GM21526 (cell line): ENCODE measurements around the gene FCRL5.

Experiments
- ATAC-seq: cut with Tn5 transposase; IDR thresholded peaks from one replicate; pipeline ENCODE4 v1.9.1; 2021; ENCODE audit warnings: moderate library complexity; ENCODE audit not compliant: unreplicated experiment, low FRiP score

FCRL5 gene

DNA sequence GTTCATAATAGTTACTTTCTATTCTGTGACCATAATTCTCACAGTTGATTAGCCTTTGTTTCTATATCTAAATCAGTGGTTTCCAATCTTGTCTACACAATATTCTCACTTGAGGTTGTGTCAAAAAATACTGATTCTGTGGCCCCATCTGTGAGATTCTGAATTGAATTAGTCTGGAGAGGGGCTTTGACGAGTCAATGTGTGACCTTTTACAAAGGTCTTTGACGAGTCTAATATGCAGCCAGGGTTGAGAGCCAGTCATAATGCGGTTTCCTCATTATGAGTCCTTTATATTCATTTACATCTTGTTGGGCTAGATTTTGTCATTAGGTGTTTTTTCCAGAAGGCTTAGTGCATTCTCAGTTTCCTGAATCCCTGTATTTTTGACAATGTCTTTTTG is 19.7 kb downstream of the FCRL5 start:
- no peak for ATAC-seq

DNA sequence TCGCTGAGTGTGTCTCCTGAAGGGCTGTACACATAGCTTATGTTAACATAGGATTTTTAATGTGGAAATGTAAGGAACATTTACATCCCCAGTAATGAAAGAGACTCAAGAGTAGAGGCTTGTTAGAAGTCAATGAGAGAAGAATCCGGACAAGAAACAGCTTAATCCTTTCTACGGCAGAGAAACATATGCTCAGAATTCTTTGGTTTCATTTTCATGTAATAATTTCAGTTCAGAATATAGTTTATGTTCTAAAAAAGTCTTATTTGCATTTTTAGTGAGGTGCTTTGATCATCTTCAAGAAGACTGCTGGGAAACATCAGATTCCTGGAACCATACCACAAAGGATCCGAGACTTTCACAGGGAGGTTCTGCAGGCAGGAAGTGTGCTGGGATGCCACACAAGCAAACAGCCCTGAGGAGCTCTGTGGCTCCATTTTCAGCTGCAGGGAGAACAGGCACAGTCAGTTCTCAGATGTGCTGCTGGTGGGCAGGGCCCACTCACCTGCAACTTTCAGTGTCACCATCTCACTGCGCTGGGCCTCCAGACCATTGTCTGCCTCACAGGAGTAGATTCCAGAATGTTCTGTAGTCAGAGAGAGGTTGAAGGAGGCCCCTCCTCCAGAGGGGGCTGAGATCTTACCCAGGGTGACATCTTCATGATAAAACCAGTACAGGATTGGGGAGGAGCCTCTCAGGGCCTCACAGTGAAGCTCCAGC is 28.4 kb downstream of the FCRL5 start:
- peak; percentile 77 for ATAC-seq

DNA sequence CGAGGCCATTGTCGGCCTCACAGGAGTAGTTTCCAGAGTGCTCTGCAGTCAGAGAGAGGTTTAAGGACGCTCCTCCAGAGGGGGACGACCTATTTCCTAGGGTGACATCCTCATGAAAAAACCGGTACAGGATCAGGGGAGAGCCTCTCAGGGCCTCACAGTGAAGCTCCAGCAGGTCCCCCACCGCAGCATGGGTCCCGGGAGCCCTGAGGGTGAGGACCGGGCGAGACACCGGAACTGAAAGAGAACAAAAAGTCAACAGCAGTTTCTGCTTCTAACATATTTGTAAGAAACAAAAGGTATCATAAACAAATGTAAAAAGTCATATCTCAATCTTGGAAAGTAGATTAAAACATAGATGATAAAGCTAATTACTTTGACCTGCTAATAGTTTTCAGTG is 31.3 kb downstream of the FCRL5 start:
- ATAC-seq = no peak

DNA sequence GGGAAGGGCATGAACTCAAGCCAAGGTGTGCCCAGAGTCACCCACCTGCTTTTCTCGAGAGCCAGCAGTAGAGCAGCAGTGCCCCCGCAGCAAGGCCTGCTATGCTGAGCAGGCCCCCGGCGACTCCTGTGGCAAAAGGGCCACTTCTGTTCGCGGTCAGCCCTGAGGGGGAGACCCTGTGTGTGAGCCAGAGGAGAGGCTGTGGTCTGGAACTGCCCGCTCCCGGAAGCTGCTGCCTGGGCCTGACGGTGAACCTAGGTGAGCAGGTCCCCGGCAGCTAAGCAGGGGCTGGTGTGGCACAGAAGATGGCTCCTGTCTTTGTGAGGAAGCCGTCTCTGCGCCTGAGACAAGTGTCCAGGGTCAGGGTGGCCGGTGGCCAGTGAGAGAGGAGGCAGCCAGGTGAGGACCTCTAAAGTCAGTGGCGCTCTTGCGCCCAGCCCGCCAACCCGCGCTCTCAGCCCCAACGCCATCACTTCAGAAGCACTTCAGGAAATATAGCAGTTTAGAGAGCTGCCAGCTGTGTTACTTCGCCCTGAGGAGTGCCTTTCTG is 31.9 kb downstream of the FCRL5 start:
- no peak for ATAC-seq

DNA sequence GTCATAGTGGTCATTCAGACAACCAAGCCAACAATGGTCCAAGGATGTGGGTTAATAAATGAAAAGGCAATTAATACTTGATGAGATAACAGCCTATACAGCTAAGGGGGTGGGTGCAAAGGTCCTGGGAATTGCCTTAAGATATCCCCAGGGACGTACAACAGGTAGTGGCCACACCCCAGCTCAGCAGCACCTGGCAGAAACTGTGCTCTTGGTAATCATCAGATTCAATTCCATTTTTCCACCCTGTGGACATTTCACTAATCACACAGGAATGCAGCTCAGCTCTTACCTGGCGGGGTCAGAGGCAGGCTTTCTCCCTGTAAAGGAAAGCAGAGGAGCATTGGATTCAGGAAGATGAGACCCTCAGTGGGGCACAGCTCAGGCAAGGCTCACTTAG is 32.9 kb downstream of the FCRL5 start:
- ATAC-seq = no peak

DNA sequence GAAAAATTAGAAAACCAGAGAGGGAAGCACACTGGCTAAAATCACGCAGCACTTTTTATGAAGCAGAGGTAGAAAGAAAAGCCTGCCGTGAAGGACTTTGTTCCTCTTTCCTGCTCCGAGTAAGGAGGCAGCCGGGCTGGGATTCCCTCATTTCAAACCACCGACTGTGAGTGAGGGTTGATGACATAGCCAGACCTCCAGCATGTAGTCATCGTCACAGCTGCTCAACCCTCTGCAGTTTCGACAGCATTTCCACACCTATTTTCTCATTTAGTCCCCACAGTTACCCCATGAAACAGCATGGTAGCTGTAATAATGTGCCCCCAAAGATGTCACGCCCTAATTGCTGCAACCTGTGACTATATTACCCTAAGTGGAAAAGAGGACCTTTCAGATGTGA is 35.3 kb downstream of the FCRL5 start:
- ATAC-seq = no peak

DNA sequence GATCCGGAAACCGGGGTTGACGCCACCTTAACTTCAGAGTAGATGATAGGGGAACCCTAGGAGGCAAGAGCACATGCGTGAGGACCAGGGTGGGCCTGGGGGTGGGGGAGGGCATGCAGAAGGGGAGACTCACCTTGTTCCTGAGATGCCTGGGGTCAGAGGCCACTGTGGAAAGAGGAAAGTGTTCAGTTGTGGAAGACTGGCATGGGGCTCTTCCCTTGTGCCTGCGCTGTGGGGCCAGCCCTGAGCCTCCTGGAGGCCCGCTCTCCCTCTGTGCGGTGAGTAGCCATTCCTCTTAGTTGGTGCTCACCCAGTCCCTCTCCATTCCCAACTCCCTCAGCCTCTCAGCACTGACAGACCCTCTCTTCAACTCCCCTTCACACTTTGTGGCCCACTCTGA is 36.6 kb downstream of the FCRL5 start:
- no peak for ATAC-seq

DNA sequence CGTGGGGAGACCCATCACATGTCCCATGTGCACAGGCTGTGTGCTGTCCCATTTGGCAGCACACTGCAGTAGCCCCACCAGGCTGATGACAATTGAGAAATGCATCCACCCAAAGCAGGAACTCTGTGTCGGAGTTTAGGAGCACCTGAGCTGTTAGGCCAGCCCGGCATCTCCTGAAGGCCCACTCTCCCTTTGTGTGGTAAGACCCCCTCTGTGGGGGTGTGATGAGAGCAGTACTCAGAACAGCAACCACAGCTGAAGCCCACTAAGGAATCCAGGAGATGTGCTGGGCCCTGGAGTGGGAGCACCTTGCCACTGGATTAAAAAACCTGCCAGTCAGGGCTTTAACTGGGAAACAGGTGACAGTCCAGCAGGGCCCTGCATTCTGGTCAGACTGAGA is 37.2 kb downstream of the FCRL5 start:
- no peak for ATAC-seq

DNA sequence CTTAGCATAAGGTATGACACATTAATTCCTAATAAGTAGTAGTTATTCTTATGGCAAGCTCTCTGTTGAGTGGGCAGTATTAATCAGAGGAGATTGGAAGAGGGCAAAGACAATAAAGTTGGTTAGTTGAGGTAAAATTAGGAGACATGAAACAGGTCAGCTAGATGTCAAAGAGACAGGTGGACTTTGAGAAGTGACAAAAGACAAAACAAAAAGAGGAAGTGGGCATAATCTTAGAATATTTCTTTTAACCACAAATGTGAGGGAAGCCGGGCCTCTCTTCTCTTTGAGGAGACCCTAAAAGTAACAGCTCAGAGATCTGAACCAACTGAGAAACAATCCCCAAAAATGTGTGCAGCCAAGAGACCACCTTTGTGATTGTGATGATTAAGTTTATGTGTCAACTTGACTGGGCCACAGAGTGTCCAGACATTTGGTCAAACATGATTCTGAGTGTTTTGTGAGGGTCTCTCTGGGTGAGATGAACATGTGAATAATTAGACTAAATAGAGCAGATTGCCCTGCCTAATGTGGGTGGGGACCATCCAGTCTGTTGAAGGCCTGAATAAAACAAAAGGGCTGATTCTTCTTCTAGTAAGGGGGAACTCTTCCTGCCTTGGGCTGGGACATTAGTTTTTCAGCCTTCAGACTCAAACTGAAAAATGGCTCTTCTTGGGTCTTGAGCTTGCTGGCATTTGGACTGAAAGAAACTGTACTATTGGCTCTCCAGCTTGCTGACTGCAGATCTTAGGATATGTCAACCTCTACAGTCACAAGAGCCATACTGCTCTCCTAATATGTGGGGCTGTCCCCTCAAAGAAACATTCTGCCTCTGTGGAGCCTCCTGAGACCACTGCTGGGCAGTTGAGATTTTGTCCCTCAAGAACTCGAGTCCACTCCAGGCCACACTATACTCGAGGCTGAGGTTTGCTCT is 40.0 kb downstream of the FCRL5 start:
- ATAC-seq = peak; percentile 58

DNA sequence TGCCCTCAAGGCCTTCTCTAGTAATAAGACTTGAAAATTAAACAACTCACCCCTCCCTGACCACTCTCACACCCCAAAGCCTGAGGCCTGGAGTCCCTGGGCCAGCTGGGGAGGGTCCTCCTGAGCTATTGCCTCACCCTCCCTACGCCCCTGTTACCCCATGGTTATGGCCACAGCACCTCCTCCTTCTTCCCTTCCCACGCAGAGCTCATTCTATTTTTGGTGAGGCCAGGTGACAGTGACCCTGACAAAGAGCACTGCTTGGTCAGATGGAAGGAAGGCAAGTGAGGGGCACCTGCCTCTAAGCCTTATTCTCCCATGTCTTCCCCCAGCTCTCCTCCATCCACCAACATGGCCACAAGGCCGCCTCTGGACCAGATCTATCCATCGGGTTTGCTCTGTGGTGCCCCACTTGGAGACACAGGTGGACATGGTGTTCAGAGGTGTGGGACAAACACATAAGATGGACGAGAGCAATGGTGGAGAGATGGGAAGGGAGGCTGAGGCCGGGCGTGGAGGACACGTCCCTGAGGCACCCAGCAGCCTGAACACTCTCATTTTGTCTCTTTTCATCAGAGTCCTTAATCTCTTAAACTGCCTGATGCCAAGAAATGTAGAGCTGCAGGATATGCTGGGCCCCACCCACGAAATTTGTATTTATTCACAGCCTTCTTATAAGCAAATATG is 42.6 kb downstream of the FCRL5 start:
- no peak for ATAC-seq

DNA sequence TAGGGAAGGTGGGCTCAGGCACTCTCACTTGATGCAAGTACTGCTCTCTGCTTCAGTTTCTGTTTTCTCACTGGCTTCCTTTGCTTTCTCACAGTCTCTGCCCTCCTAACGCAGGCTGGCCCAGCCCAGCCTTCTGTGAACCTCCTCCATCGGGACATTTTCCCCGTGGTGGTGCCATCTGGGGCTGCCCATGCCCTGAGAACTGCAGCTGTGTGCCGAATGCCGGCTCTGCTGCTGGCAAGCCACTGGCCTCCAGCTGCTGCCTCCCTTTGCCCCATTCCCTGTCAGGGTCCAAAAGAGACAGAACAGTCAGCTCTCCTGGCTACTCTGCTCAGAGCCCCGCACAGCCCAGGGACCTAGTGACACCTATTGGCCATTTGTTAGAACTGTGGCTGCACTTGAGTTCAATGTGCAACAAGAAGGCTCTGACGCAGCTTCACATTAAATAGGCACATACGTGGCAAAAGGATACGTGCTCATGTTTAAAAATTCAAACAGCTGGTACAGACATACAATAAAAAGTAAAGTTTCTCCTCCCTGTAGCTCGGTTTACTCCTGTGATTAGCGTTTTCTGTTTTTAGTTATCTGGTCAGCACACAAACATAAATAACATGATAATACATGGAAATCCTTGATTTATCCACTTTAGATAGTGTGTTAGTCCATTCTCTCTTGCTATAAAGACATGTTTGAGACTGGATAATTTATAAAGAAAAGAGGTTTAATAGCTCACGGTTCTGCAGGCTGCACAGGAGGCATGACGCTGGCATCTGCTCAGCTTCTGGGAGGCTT is 46.6 kb downstream of the FCRL5 start:
- peak; percentile 93 for ATAC-seq

DNA sequence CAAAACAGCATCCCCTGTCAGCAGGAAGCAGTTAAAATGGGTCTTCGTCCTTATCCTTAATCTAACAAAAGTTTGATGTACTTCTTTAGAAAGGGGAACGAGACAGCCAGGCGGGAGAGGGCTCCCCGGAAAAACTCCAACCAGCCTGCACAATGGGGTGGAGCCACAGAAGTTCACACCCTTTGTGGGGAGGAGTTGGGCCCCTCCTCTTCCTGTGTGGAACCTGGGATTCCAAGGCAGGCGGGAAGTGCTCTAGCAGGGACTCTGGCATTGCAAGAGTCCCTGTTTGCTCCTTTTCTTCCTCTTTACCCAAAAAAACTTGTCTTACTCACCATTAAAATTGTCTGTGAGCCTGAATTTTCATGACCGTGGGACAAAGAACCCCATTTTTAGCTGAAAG is 47.7 kb downstream of the FCRL5 start:
- no peak for ATAC-seq

DNA sequence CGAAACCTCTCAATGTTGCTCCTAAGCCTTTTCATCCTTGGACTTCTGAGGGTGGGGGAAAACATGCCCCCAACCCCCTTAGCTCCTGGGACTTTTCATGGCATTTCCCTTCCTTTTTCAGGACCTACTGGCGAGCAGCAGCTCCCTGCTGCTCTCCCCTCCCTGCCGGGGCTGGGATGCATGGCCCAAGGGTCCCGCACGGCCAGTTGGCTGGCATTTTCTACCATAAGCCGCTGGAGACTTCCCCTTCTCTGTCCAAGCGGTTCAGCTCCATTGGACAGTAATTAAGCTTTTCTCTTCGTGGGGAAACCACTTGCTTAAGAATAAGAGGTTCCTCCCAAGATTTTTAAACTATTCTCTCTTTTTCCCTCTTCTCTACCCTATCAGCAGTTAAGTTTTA is 52.8 kb downstream of the FCRL5 start:
- ATAC-seq = no peak

DNA sequence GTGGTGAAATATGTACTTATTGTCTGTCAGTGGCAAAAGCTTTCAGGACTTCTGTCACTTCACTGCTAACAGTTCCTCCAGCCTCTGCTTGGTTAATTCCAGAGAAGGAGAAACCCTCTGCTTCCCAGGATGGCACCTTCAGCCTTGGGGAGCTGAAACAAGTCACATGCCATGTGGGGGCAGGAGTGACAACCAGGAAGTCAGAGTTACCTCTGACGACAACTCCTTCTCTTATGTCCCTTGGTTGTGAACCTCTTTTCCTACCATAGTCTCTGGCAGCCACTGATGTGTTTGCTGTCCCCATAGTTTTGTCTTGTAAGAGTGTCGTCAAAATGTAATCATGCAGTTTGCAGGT is 53.6 kb downstream of the FCRL5 start:
- no peak for ATAC-seq

DNA sequence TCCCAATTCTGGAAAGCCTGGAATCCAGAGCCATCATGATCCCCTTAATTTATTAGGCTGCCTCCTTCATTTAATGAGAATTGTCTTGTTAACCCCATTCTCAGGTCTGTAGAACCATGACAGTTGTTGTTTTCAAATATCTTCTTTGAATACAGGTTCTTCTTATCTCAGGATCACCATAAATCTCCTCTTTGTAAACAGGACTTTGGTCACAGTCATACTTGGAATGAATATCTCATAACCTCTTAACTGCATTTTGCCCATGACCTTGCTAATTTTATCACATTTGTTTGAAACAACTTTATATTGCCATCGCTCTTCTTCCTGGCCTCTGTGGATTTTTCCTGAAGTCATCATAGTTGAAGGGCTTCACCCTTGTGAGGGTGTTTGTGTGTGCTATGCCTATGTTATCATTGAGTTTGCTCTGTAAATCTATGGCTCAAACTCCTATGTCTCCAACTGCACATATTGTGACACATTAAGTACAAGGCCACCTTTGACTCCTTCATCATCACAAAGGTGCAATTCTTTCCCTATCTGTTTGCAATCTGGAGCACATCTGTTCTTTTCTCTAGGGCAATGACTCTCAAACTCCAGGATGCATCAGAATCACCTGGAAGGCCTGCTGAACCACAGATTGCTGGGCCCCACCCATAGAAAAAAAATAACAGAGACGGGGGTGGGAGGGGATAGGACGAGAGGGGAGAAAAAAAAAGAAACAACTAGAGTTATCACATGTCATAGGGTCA is 54.2 kb downstream of the FCRL5 start:
- no peak for ATAC-seq

DNA sequence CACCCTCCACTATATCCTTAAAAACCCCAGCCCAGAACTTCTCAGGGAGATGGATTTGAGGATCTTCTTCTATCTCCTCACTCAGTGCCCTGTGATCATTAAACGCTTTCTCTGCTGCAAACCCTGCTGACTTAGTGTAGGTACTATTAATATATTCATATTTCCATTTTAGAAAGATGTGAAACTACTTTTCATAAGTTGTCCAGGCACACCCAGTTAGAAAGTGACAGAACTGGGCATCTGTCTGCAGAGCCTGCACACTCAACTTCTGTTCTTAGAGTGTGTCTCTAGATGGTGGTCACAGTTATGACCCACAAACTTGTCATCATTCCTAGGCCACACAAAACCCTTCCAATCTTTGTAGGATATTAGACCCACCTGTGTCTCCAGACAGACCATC is 55.0 kb downstream of the FCRL5 start:
- no peak for ATAC-seq

DNA sequence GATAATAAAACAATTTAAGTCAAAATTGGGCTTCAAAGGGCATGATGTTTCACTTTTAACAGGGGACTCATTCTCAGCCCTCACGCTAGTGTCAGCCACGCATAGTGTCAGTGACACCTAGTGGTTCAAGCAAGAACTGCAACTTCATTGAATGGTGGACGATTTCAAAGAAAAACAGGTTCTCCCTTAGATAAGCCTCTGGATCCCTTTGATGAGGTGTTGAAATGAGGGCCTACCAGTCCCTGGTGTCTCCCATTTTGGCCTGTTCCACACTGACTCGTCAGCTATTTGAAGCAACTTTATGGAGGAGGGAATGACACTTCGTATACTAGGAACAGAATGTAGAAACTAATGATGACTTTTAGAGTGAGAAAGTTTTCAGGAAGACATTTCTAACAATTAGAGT is 56.2 kb downstream of the FCRL5 start:
- no peak for ATAC-seq

DNA sequence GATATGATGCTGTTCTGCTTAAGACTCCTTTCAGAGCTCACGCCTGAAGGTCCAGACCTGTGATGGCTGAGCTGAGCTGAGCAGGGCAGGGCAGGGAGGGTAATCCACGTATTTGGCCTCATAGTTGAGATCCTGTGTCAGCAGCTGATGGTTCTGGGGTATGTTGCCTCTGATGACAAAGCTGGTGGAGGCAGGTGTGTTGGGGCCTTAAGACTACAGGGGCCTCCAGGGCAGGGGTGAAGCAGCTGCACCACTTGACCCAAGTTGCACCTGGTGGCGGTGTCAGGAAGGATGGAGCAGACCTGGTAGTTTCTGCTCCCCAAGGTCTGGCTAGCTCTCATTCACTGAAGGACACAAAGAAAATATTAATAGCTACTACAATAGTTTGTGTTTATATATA is 57.0 kb downstream of the FCRL5 start:
- ATAC-seq = no peak

DNA sequence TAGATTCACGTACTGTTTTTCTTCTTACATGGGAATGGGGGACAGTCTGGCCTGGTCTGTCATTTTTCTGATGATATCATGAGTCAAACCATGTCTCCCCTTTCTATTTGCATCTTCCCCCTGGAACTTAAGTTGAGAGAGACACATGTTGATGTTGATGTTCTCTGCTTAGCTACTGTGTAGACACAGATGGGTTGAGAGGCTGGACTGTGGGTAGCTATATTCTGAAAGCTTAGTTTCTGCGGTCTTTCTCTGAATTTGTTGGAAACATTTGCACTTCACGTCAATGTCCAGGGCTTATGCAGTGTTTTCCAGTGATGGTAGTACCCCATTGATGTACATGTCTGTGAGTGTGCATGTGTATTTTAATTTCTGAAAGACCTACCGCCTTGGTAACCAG is 58.2 kb downstream of the FCRL5 start:
- no peak for ATAC-seq
